HG02623 (cell line): ENCODE data around the gene ASB2.

Experiments
- ATAC-seq: cut with Tn5 transposase; IDR thresholded peaks from one replicate; pipeline ENCODE4 v1.9.1; 2021; ENCODE audit warnings: moderate library complexity; ENCODE audit not compliant: unreplicated experiment

ASB2 gene

DNA sequence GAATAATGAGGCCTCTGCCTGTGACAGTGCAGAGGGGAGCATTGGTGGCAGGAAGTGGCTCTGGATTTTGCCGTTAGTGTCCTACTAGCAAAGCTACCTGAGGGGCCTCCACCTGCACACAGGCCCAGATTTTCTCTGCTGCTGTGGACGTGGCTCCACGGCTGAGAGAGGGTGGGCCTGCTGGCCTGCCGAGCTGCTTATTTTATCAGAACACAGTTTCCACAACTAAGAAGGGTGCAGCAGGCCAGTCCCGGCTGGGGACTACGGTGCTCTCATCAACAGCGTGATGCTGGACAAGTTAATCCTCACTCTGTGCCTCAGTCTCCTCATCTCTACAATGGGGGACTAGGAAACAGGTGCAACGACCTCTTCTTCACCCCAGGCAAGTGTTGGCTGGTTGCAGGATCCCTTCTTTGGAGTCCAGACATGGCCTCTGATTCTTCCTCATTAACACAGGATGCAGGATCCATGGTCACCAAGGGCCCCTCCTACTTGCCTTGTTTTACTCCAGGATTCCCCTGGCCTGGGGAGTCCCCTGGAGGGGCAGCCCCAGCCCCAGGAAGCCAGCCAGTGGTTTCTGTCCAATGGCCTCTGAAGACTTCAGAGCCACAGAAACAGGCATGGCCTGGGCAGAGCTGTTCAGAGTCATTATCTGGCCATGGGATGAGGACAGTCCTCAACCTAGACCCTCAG lies 45.9 kb downstream of the ASB2 start:
- no peak for ATAC-seq

DNA sequence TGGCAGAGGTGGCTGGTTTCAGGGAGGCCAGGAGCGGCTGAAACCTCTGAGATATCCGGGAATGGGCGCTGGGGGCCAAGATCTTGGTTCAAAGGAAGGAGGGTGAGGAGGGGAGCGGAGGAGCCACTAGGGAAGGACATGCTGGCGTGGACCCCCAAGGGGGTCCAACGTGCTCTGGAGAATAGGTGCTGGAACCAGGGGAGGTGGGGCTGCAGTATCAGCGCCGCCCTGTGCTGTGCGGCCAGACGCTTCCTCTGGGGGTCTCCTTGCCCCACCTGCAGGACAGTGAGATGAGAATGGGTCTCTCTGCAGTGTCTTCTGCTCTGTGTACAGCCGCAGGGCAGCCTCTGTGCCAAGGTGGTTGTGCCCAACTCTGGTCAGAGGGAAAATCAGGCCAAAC lies 46.7 kb downstream of the ASB2 start:
- ATAC-seq, result no peak

DNA sequence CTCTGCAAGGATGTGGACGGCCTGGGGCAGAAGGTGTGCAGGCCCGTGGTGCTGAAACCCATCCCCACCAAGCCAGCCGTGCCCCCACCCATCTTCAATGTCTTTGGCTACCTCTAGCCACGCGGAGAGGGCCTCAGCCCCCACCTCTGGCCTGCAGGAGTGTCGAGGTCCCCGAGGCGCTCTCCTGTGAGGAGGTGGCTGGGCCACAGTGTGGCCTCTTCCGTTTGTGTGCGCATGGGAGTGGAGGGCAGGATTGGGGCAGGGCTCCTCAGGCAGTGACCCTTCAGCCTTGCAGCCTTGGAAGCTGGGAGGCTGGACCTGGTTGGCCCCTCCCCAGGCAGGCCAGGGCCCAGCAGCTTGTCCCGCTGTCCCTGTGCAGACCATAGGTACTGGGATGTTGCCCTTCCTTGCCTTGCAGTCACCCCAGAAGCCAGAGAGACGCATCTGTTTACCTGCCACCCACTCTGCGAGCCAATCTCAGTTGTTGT lies 47.3 kb downstream of the ASB2 start:
- ATAC-seq, result no peak

DNA sequence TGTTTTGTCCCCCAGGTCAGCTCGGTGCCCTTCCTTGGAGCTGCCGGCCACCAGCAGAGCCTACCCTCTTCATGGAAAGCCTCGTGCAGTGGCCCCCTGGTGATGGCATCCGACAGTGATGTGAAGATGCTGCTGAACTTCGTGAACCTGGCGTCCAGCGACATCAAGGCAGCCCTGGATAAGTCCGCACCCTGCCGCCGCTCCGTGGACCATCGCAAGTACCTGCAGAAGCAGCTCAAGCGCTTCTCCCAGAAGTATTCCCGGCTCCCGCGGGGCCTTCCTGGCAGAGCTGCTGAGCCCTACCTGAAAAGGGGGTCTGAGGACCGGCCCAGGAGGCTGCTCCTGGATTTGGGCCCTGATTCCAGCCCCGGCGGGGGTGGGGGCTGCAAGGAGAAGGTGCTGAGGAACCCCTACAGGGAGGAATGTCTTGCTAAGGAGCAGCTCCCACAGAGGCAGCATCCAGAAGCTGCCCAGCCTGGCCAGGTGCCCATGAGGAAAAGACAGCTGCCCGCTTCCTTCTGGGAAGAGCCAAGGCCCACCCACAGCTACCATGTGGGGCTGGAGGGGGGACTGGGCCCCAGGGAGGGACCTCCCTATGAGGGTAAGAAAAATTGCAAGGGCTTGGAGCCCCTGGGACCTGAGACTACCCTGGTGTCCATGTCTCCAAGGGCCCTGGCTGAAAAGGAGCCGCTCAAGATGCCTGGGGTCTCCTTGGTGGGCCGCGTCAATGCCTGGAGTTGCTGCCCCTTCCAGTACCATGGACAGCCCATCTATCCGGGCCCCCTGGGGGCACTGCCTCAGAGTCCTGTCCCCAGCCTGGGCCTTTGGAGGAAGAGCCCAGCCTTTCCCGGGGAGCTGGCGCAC lies 48.0 kb downstream of the ASB2 start:
- no peak for ATAC-seq

DNA sequence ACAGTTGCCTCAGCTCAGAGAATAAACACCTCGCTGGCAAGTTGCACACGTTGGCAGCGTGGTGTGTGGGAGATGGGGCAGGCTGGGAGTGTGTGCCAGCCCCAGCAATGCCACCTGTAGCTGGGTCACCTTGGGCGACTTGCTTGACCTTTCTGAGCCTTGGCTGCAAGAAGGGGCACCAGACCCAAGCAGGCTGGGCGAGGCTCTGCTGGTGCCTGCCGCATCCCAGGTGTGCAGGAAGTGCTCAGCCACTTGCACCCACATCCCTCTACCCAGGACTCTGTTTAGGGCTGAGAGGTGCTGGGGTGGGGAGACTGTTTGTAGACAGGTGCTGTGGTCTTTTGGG lies 48.6 kb downstream of the ASB2 start:
- ATAC-seq, result no peak

DNA sequence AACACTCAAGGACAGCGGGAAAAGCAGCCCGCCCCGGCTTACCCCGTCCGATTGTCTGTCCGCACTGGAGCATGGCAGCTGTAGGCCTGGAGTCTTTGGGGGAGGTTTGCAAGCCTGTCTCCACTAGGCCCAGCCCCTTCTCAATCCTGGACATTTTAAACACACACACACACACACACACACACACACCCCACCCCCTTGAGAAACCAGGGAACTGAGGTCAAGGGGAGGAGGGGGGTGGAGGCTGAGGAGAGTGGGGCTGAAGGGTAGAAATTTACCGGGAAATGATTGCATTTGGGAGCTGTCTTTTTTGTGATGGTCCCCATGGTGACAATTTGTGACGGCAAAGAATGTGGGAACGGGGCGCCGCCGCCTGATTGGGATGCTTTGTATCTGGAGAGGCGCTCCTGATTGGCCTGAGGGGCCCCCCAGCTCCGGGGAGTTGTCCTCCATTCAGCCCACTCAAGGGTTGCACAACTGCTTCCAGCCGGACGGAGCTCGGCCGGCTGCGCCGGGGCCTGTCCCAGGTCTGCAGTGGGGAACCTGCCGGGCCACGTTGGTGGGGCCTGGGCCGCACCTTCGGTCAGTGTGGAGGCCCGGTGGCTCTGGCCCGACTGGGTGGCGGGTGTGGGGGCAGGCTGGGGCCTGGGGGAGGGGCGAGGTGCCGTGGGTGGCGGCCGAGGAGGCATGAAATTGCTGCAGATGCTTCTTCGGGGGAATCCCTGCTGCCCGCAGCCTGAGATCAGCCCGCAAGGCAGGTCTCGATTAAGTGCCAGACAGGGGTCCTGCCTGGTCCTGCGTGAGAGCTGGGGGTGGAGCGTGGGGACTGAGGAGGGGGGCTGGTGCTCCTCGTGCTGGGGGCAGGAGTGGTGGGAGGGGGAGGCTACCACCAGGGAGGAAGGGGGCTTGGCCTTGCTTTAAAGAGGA lies 49.2 kb downstream of the ASB2 start, which contains the start of gene FAM181A:
TSS of gene FAM181A (plus strand) at position 472 of the 927 bp plus-strand sequence. CDS start 942 bp downstream, outside the sequence.
- no peak for ATAC-seq

DNA sequence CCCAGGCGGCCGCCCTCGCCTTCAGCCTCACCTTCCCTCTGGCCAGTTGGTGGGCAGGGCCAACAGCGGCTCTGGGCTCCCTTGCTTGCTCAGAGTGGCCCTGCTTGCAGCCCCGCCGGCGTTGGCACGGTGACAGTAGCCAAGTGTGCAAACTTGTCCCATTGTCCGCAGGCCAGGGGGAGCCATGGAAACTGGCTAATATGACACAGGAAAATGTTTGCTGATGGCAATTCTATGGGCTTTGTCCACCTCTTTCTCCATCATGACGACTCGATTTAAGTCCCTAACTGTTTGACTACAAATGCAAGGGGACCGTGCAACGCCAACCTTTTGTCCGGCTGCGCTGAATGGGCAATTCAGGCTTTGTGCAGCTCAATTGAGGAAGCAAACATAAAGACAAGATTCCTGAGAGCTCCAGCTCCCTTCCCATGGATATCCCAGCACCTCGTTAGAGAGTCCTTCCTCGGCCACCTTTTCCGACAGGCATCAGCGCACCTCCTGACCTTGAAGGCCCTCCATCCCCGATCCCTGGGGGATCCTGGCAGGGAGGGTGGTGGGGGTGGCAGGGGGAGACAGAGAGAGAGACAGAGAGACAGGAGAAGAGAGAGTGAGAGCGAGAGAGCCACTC lies 50.0 kb downstream of the ASB2 start:
- ATAC-seq, result no peak

DNA sequence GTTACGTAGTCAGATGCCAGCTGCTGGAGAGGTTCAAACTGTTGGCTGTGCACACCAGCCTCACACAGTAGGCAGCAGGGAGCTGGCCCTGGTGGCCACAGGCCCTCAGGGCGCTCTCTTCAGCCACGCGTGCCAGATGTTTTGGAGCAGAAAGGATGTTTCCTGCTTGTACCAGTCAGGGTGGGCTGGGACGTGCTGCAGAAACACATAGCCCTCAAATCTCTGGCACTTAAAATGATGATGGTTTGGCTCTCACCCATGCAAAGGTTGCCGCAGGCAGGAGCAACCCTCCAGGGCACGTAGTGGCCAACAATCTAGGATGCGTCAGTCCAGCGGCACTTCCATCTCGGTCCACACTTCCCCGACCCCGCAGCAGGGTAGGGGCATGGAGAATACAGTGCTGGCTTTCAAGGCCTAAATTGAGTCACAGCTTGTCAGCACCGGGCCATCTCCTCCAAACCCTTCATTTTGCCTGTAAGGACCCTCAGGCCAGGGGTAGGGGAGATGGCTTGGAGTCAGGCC lies 50.9 kb downstream of the ASB2 start:
- no peak for ATAC-seq

DNA sequence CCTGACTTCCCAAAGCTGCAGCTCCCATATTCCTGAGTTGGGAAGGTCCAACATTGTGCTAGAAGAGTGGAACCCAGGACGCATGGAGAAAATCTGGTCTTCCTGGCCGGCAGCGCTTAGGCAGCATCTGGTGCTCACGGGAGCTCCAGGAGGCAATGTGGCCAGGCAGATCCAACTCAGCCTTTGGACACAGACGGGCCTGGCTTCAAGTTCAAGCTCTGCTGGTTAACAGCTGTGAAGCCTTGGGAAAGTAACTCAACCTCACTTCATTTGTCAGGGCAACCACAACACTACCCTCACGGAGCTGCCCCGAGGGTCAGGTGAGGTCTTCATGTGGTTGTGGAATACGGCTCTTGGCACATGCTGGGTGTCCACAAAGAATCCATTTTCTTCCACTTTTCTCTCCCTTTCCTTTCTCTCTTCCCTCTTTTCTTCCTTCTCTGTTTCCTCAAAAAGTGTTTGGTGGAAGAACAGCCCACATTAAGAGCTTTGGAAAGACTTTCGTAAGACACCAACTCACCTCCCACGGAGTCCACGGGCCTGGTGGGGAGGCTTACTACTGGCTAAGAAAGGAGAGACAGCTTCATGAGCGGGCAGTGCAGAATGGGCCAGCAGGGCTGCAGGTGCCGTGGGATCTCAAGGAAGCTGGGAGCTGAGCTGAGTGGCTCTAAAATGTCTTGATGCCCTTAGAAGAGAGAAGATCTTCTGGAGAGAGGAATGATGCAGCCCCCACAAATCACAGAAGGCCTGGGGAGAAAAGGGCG lies 51.6 kb downstream of the ASB2 start:
- ATAC-seq, result no peak

DNA sequence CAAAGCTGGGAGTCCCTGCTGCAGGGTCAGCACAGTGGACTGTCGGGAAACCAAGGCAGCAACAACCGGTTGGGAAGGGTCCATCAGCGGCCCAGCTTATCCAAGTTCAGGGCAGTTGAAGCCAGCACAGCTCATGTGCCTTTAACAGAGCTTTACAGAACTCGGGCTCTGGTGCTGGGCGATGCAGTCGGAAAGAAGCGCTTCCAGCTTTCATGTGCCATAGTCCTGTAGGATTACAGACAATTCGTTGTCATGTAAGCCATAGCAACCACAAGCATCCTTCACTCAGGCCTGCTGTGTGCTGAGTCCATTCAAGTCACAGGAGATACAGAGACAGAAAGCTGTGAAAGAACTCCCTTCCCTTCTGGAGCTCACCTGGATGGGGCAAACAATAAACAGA lies 52.7 kb downstream of the ASB2 start:
- no peak for ATAC-seq

DNA sequence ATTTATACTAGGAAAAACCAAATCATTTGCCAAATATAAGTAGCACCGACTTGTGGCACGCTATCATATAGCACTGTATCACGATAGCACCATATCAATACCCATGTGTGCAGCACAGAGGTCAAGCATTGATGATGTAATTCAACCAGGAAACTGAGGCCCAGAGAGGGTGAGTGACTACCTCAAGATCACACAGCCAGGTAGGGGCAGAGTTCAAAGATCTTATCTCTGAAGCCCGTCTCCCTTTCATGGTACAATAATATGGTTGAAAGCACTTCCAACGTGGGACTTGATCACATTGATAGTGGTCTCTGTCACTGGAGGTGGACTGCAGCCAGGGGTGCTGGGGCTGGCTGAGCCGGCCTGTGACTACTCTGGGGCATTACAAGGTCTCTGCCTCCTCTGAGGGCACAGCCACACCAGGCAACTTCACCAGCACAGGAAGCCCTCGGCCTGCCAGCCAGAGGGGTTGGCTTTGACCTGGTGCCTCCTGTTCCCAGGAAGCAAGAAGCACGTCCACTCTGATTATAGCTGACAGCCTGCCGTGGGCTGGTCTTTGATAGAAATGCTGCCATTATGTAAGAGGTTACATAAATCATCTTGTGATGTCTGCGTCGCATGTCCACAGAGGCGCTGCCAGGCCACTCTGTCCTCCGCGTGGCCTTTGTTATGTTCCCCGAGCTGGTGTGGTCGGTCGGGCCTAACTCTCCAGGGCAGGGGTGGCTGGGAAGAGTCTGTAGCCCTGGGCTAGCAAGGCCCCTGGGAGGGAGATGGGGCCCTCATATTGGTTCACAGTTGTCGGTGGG lies 55.2 kb downstream of the ASB2 start:
- ATAC-seq, result no peak

DNA sequence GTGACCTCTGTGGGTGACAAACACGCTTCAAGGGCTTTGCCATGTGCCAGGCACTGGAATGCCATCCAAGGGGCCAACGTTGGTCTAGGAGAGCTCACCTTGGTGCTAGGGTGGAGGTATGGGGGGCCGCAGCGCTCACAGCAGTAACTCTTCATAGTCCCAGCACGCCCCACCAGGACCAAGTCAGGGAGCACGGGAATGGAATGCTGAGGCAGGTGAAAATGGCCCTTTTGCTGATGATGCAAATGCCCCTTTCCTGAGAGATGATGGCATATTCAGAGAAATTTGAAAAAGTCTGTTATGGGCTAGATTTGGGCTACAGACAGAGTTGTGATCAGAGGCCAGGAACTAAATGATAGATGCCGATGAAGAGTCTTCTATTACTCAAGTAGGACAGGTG lies 59.2 kb downstream of the ASB2 start:
- ATAC-seq, result no peak

DNA sequence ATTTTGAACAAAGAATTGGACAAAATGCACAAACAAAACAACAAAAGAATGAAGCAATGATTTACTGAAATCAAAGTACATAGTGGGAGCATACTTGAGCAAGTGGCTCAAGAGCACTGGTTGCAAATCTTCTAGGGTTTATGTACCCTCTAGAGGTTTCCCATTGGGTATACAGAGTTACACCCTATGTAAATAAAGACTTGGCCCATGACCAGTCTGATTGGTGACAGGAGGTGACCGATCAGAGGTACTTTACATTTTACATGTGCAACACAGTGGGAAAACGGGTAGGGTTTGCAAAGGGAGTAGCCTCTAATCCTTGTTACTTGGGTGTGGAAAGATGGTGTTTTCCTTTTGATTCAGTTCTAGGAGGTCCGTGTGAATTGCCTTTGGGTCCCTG lies 59.9 kb downstream of the ASB2 start:
- ATAC-seq, result no peak

DNA sequence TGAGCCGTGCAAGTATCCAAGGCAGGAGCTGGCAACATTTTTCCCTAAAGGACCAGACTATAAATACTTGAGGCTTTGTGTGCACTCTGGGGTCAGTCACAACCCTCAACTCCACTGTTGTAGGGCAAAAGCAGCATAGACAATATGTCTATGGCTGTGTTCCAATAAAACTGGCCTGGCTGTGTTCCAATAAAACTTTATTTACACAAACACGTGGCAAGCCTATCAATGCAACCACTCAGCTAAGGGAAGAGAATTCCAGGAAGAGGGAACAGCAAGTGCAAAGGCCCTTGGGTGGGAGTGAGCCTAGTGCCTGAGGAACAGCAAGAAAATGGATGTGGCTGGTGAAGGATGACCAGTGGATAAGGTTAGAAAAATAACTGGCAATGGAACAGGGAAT lies 60.6 kb downstream of the ASB2 start:
- ATAC-seq, result no peak

DNA sequence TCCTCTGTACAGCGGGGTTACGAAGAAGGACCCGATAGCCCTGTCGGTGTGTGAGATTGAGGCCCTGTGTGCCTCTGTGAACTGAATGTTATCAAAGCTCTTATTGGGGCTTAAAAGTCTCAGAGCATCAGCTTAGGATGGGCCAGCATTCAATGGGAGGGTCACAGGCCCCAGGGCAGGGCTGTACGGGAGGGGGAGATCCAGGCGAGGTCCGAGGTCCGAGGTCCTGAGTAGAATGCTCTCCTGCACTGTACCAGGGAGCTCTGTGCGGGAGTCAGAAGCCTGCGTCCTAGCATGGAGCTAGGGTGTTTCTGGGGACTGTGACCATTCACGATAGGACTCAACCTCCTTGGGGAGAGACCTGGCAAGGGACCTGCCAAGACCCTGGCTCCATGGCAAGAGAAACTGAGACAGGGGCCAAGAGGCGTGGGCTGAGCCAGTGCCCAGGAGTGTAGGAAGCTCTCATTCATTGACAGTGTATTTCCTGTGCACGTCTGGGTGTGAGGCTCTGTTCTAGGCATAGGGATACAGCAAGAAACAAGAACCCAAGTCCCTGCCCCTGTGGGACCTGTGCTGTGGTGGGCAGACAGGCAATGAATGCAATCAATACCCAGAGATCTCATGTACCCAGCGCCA lies 61.2 kb downstream of the ASB2 start:
- ATAC-seq, result no peak

DNA sequence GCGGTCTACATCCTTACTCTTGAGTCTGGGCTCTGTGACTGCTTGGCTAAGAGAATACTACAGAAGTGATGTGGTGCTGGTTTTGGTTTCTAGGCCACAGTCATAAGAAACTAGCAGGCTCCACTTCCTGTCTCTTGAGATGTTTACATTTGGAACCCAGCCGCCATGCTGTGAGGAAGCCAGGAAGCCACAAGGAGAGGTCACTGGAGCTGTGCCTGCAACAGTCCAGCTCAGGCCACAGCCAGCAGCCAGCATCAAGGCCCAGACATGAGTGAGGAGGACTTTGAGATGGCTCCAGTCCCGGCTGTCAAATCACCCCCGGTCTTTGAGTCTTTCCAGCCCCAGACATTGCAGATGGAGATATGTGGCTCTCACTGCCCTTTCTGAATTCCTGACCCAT lies 62.1 kb downstream of the ASB2 start:
- no peak for ATAC-seq

DNA sequence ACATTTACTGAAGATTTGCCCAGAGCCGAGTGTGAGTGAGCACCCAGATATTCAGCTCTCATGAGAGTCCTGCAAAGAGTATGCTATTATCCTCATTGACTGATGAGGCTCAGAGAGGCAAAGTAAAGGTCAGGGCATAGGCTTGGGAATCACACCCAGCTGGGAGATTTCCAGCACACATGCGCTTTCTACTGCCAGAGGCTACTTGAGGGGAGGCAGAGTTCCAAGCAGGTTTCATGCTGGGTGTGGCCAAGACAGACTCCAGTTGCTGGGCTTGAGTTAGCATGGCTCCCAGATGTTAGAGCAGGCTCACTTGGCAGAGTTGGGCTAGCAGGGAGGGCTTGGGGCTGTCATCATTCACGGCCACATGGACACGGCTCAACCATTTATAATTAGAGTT lies 63.6 kb downstream of the ASB2 start:
- no peak for ATAC-seq

DNA sequence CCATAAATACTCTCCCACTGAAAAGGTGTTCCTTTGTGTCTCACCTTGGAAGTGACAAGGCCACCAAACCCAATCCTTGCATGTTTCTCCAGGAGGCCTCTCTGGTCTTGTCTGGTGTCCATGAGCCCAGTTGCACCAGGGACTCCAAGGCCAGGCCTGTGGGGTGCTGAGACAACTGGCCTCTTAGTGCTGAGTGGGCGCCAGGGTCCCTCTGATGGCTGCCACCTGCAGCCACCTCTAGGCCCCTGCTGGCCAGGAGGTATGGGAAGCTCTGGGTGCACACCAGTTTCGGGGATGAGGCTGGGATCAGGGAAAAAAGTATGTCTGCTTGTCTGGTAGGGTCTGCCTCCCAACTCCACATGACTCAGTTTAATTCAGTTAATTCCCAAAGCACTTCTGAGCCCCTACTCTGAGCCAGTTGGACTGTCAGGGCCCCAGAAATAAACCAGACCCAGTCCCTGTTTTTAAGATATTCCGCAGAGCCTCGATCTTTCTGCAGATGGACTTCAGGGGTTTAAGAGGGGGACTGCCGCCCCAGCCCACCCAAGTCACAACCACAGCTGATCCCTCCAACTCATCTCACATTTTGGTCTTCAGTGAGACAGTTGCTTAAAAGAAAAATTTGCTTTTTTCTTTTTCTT lies 64.3 kb downstream of the ASB2 start:
- no peak for ATAC-seq
